NCI-H2227 (cell line): ENCODE measurements around the gene APP.

Experiments
- DNase-seq: peaks from one replicate; lab custom pipeline; 2025; ENCODE audit not compliant: unreplicated experiment; lab: John Stamatoyannopoulos, UW

Gene APP

DNA sequence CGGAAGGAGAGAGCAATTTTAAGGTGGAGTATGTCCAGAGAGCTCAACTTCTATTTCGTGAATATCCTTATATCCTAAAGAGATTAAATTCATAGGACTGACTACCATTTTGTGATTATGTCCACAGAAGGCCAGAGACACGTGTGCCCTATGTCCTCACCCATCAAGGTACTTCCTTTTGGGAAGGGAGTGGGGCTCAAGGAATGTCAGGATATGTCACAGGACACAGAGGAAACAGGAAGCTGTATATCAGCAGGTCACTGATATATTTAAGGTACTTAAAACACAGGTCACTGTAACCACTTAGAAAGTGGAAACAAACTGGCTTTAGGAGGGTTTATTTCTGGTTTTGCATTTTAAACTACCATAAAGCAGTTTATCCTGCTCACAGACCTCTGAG, 184.6 kb downstream of the APP start:
- DNase-seq = no peak

DNA sequence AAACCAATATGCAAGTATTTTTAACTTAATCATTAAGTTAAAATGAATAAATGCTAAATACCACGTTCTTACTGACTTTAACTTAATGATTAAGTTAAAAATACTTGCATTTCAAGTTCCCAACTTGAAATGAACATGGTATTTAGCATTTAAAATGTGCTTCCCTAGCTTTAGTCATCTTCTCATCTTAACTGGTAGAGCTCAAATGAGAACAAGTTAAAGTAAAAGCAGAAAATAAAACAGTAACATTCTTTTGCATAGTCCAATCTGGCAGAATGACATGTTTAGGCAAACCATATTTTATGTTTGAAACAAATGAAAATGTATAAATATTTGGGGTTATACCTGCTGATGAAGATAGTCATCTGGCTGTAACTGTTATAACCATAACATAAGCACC, 186.0 kb downstream of the APP start:
- no peak for DNase-seq

DNA sequence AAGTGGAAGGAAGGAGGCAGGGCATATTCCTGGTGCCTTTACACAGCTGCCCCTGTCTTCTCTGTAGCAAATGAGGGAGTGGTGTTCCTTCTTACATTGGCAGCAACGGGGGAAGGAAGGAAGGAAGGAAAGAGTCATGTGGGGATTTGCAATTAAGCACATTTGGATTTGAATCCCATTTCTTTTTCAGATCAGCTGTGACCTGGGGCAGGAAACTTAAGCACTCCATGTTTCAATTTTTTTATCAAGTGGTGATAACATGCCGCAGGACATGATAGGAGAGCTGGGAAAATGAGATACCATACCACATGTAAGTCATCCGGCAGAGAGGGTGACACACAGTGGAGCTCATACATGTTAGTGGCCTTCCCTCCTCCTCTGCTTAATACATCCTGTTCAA, 186.8 kb downstream of the APP start:
- no peak for DNase-seq

DNA sequence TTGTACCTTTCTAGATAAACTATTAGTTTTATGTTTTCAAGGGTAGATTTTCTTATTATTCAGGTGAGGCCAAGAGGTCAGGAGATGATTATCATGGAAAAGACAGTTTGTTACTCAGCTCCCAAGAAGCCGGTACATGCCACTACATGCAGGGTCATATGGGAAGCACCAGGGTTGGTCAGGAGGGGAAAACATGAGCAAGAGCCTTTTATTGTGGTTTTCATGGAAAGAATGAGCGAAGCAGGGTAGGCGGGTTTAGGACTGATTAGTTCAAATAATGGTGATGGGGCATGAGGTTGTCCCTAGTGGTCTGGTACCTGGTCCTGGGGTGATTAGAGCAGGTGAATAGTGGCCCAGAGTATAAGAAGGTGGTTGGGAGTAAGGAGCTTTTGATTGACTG, 189.9 kb downstream of the APP start:
- no peak for DNase-seq

DNA sequence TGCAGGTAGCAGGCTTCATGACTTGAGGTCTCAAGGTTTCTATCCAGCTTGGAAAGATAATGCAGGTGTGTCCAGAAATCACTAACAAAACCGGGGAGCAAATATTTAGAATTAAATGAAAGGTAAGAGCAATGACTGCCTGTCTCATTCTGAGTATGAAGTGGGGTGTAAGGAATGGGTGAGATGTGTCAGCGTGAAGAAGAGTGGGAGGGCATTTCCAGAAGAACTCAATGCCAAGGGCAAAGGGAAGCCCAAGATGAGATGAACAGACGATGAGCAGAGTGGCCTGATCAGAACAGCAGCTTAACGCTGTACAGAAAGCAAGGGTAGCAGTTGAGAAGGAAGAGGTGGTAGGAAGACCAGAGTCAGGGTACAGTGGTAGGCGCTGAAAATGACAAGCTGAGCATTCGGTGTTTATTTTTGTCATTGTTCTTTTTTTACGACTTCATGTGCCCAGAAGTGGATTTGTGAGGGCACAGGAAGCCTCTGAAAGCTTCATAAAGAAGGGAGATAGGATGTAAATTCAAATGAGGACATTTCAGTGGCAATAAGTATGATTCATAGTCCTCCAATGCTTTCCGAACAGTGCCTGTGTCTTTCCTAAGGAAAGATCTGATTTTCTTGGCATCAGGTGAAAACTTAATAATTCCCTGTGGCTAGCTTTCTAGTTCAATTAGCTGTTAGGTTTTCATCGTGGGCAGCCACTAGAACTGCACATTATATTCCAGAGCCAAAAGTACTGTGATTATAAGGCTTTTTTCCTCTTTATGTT, 190.5 kb downstream of the APP start:
- no peak for DNase-seq

DNA sequence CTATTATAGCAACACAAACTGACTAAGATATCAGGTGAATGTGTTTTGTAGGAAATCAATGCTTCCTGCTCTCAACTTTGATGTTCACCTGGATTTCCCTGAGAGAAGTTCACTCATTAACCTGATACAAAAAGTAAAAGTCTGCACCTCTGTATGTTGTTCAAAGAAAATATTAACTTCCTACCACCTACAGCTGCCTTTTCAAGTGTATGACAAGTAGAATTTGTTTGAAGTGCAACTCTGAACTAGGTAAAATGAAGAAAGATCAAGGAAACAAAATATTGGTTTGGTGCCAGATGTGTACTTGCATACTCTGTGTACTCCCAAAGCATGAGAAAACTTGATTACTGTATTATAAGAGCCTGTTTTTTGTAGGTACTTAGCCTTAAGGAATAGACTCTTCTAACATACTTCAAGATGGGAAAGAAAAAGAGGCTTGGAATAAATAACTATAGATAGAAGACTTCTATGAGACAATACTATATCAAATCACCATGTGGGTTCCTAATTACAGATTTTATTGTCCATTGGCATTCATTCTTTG, 193.4 kb downstream of the APP start:
- DNase-seq = no peak

DNA sequence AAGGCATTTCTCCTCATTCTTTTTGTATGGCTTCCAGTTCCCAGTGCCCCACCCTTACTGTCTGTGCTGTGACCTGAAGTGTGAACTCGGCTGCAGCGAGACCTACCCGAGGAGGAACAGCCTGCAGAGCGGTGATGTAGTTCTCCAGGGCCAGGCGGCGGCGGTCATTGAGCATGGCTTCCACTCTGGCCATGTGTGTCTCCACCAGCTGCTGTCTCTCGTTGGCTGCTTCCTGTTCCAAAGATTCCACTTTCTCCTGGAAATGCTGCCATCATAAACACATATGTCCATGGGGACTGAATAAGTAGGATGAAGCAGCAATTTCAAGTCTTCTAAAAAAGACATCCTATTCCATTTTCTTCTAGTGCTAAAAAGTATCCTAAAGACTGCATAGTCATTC, 195.6 kb downstream of the APP start:
- DNase-seq = no peak

DNA sequence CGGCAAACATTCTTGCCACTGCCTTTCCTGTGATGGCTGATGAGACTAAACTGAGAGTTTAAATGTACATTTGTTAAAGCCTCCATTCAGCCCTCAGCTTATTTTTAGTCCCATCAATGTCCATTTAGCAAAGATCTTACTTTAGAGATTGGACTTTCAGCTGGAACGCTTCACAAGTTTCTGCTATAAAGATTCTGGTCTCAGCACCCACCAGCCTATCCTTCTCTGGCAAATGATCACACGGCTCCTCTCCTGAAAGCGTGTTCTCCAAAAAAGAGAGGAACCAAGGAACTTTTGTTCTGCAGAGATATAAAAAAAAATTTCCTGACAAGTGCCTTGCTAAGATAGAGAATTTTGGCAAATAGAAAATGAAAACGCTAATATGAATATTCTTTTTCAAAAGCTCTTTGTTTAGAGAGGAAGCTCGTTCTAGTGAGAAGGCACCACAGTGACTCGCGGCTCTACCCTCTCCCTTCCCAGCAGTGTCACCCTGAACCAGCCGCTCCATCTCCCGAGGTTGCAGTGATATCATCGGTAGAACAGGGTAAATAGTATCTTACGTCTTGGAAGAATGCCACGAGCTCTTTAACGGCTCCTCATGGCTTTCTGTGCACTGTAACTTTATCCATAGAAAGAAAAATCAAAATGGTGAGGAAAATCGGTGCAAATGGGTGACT, 200.2 kb downstream of the APP start:
- no peak for DNase-seq

DNA sequence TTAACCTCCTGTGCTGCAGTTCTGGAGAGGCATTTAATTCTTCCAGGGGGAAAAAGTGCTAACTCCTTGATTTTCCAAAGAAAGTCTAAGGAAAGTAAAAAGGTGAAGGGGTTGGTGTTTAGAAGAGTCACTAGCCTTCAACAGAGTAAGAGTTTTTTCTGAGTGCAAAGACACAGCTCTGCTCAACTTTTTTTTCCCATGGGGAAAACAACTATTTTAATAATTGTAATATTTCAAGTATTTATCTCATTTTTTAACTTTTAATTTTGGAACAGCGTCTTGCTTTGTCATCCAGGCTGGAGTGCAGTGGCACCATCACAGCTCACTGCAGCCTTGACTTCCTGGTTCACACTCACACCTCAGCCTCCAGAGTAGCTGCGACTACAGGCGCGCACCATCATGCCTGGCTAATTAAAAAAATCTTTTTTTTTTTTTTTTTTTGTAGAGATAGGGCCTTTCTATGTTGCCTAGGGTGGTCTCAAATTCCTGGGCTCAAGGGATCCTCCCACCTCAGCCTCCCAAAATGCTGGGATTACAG, 202.6 kb downstream of the APP start:
- DNase-seq = no peak

DNA sequence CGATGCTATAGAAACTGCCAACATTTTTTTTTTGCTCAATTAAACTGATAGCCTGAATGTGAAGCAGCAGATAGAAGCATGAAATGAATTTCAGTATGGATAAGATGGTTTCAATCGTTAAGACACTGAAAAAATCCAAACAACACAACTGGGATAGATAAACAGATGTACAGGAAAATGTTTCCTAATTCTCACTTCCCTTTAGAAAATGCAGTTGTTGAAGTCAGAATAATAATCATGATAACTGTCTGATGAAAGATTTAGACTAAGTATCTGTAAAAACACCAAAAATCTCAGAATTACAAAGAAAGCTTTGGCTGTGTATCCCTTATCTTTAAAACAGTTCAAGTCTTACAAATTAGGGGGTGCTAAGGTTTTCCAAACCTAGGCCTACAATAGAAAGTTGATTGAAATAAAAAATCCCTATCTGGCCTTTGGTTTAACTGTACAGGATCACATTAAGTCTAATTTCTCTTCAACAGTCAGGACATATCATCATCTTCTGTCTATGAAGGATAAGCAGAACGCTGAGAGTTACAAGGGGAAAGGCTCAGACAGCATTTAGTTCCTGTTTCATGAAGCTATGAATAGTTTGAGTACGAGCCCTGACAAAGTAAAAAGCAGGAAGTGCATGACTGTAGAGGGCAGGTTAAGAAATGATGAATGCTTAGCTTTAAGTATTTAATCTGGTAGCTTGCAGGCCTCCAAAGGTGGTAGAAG, 203.2 kb downstream of the APP start:
- no peak for DNase-seq

DNA sequence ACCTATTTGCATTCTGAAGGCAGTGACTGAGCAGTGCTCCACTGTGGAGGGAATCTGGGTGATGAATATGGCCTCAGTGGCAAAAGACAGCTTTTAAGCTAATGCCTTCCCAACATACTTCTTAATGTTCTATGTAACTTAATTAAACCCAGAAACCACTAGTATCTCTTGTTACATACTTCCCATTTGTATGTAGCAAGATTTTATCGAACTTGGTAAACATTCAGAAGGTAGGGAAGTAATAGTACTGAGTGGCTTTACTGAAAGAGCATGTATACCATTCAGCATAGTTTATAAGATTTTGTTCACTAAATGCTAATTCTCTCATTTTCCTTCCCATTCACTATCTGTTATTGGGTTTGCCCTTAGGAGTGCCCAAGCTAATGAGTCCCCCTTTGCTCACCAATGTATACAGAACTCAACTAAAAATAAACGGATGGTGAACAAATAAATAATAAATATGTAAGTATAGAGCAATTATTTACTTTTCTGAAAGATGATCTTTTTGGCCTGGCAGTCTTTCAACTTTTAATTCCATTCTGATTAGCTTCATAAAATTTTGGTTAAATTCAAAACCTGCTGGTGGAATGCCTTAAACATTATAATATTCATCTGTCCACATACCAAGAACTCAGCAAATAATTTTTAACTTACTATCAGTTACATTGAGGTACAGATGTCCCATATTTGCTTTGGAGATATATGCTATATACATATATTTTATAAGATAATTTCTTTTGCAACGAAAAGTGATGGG, 204.4 kb downstream of the APP start:
- no peak for DNase-seq

DNA sequence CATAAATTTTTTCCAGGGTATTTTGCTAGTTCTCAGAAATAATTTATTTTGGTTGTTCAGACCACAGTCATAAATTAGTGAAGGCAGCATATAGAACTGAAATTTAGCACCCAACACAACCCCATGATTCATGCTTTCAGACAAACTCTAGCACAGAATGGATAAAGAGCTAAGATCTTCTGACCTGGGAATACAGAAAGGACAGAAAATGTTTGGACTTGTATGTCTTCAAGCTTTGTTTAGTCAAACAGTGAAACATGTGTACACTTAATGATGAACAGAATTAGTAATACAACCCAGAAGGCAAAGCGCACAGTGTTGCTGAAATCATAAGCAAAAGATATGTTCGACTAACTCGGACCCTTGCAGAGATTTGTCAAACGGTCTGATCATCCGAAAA, 205.6 kb downstream of the APP start:
- DNase-seq = no peak

DNA sequence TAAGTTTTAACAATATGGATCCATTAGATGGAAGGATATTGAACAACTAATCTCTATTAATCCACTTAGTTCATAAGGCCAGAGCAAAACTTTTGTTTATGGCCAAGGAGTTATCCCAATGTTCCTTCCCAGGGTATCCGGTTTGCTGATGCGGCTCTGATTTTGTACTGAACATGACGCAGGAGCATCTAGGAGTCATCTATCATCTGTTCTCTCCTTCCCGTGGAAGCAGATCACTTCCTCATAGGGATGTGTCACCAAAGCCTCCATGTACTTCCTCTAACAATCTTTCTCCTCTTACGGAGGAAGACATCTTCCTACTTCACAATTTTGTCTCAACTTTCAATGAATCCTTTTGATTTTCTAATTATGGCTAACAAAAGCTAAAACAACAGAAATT, 206.6 kb downstream of the APP start:
- no peak for DNase-seq

DNA sequence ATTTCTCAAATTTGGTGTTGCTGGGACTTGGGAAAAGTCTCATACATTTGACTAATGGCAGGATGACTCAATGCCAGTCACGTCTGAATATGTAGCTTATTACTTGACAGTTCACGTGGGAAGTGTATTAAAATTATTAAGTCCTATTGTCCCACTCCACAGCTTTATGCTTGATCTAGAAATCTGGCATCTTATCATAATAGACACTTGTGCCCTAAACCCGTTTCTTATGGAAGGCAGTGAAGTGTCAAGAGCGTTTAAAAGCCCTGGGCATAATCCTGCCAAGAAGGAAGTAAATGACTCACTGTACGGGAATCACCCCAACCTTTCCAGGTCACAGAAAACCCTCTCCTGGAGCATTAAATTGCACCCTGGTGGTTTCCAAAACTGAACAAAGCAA, 207.4 kb downstream of the APP start:
- peak; percentile 29 for DNase-seq

DNA sequence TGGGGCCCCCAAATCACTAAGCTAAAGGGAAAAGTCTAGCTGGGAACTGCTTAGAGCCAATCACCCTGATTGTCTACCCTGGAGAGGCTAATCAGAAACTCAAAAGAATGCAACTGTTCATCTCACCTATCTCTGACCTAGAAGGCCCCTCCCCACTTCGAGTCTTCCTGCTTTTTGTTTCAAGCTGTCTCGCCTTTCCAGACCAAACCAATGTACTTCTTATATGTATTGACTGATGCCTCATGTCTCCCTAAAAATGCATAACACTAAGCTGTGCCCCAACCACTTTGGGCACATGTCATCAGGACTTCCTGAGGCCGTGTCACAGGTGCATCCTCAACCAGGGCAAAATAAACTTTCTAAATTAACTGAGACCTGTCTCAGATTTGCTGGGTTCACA, 209.5 kb downstream of the APP start:
- DNase-seq = no peak

DNA sequence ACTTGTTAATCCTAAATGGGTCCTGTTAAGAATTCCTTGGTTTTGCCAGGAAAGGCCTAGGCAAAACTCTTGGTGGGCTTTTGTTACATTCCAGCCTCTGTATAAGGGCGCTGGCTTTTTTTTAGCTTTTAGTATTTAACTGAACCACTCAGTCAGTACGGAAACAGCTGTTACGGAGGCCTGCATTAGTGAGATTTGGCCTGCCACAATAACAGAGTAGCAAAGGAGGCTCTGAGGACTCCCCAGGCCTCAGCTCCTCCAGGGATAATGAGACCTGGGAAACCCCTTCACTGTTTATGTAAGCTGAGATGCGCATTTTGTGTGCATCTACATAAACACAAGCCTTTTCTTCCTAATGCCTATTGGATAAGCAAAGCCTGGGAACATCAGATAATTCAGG, 210.2 kb downstream of the APP start:
- no peak for DNase-seq

DNA sequence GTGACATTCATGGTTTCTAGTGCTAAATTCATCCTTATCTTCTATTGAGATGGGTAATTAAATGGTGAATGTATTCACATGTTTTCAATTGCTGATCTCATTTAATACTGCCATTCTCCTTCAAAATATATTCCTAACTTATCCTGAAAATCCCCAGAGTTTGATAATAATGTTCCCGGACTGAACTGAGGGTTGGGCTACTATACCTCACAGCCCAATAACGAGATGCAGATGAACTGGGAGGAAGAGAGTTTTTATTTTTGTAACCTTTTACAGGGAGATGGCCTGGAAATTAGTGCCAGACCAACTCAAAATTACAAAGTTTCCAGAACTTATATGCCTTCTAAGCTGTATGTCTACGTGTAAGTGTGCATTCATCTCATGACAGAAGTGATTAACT, 210.8 kb downstream of the APP start:
- DNase-seq = no peak

DNA sequence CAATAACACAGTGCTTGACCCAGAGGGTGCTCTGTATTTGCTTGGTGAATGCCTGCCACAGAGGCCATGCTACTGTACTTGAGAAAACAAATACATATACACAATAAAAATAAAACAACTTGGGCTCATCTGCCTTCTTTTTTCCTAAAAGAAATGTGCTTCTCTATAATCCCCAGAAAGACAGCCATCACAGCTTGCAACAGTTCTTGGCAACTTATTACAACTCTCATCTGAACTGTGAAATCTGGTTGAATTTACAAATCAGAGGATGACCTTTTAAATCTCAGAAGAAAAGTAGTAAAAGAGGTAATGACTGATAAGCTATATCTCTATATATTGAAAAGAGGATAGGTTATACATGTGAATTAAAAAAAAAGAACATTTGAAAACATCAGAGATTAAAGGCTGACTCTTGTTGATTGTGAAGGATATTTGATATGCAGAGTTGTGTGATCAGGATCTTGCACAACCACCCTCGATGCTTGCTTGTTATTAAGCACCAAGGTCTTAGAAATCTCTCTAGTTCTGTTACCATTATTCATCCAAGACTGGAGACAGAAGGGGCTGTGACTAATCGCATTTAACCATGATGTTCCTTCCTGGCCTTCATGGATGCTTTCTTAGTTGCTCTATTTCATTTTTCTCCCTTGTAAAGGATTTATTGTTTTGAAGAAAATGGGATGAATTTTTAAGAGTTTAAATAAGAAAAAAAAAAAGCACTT, 213.4 kb downstream of the APP start:
- no peak for DNase-seq

DNA sequence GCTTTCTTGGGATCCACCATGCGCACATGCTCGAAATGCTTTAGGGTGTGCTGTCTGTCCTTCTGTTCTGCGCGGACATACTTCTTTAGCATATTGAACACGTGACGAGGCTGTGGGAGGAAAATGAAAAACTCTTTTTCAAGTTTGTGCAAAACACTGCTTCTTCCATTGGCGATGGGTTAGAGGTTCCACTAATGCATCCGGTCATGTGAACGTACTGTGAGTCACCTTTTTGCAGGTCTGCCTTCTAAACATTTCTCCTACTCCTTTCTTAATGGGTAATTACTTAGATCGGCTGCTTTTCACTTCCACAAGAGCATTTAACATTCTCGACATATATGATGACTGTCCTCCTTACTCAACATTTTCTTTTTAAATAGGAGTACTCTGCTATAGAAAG, 214.9 kb downstream of the APP start:
- DNase-seq = no peak

DNA sequence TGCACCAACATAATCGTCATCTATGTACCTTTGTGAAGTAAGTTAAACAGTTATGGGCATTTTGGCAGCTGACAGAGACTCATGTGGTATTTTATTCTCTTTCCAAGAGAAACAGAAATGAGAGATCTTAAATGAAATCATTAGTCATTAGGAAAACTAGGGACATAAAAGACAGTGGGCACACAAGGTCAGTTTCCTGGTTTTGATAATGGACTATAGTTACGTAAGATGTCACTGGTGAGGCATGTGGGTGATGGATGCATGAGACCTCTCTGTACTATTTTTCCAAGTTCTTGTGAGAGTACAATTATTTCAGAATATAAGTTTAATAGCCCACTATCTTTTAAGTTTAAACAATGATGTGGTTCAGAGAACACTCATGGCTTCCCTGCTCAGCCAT, 216.9 kb downstream of the APP start:
- DNase-seq = no peak
